Cerebellar cortex (tissue), 1 donor: ENCODE data around the gene DLG2.
"Not testable (repeated sequence)": the region's sequence is repeated elsewhere in the genome, so short reads cannot be mapped to it uniquely, and the experiment has no call there.

Experiments used
- DNase-seq: peaks from one replicate; pipeline ENCODE4 v3.0.0-alpha.2; 2015; ENCODE audit warnings: low spot score

DLG2 gene

GRCh38 chr11:84836371-84836770 lies 790.8 kb downstream of the DLG2 start:
- no peak for DNase-seq

GRCh38 chr11:84833488-84834088 lies 793.6 kb downstream of the DLG2 start:
- no peak for DNase-seq

GRCh38 chr11:84830372-84830771 lies 796.8 kb downstream of the DLG2 start:
- peak; percentile 46 for DNase-seq

- DNase-seq, result peak; percentile 41
These were observed 798.0 kb downstream of the DLG2 start for GRCh38 chr11:84829162-84829561.

- DNase-seq, result no peak
These were observed 798.5 kb downstream of the DLG2 start for GRCh38 chr11:84828616-84829015.

DNA sequence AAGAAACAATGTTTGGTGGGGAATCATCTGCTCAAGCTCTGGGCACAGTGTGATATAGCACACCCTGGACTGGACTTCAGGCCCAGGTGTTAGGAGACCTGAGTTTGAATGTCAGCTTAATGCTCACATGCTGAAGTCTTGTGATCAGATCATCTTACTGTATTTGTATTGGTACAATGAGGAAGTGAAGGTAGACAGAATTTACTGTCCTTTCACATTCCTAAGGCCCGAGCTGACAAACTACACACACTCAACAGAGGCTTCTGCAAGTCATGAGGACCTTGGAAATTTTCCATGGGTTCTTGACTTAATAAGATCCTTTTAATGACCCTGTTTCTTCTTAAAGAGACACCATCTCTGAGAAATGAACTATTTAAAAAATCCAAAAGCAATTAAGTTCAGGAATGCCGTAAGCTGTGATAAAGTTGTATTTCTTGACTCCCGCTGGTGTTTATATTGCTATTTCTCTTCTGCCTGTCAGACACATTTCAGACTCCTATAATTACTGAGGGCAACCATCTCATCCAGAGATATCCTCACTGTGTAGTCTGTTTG lies 802.0 kb downstream of the DLG2 start:
- DNase-seq, result peak; percentile 92

GRCh38 chr11:84824624-84825023 lies 802.5 kb downstream of the DLG2 start:
- peak; percentile 72 for DNase-seq

DNA sequence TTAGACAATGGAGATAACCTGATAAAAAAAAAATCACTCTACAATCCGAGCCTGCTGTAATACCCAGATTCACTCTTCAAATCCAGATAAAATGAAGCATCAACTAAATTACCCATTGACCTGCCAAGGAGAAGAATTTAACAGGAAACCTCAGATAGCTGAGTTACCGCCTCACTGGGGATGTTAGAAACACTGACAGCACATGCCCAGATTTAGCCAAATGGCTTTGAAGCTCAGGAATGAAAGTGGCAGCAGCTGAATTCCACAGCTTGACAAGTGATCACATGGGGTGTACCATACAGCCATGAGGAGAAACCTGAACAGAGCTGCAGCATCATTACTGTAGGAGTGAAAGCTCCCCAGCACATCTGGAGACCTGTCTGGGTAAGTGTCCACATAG lies 807.6 kb downstream of the DLG2 start:
- DNase-seq, result no peak

- DNase-seq, result no peak
These were observed 808.0 kb downstream of the DLG2 start for GRCh38 chr11:84819128-84819527.

DNA sequence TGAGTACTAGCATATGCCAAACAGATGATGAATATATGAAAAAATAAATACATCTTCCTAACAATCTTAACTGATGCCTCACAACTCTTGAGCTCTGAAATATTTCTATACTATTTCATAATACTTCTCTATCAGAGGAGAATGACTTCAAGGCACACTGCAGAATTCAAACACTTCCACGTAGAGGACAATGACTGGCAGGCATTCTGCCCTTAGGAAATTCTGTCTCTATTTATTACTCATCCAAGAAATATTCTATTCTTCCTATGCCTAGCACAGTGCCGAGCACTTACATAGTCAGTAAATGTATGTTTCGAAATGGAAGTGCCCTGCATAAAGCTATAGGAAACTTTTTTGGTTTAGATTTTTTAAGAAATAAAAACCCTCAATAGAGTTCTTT lies 809.1 kb downstream of the DLG2 start:
- DNase-seq, result no peak

DNA sequence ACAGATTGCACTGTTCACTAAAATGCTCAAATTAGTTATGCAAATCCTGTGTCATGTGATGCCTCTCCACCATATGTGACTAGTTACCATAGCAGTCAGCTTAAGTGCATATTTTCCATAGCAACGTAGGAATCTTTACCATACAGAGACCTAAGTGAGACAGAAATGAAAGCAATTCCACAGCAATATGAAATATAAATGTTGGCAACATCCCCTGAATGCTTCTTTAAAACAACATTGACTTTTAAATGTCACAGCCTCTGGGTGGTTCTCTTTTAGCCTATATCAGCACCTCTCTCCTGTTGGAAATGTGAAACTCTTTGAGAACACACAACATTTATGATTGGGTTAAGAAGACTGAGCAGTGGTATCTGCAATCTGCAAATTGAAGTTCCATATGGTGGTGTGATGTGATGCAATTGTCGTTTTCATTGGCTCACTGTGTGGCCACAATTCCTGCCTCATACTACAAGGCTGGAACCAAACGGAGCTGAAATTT lies 814.6 kb downstream of the DLG2 start:
- DNase-seq, result no peak

DNA sequence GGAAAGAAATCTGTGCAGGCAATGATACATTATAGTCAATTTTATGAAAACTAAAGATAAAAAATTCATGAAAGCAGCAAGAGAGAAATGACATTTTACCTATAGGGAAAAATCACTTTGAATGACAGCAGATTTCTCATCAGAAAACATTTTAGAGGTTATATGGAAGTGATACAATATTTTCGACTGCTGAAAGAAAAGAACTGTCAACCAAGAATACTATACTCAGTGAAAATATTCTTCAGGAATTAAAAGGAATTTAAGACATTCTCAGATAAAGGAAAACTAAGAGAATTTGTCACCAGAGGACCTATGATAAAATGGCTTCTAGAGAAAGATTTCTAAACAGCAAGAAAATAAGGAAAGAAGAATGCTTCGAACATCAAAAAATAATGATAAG lies 820.8 kb downstream of the DLG2 start:
- DNase-seq, result no peak

DNA sequence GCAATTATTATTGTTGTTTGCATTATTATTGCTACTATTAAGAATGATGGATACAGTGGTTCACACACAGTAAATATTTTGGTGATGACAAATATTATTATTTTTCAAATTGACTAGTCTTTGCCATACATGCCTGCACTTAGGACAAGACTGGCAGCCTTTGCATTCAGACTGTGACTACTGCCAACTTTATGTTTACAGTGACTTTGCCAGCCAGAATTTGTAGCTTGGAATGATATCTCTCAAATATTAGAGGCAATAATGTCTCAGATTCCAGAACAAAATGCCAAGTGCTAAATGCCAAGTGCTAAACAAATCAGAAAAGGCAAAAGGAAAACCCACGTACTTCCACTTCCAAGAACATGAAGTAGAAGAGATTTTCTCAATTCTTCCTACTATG lies 823.1 kb downstream of the DLG2 start:
- DNase-seq, result no peak

- DNase-seq, result peak; percentile 41
These were observed 826.3 kb downstream of the DLG2 start for GRCh38 chr11:84800755-84801346.

- DNase-seq, result no peak
These were observed 828.0 kb downstream of the DLG2 start for GRCh38 chr11:84799112-84799511.

GRCh38 chr11:84795698-84796097 lies 831.4 kb downstream of the DLG2 start:
- DNase-seq, result no peak

DNA sequence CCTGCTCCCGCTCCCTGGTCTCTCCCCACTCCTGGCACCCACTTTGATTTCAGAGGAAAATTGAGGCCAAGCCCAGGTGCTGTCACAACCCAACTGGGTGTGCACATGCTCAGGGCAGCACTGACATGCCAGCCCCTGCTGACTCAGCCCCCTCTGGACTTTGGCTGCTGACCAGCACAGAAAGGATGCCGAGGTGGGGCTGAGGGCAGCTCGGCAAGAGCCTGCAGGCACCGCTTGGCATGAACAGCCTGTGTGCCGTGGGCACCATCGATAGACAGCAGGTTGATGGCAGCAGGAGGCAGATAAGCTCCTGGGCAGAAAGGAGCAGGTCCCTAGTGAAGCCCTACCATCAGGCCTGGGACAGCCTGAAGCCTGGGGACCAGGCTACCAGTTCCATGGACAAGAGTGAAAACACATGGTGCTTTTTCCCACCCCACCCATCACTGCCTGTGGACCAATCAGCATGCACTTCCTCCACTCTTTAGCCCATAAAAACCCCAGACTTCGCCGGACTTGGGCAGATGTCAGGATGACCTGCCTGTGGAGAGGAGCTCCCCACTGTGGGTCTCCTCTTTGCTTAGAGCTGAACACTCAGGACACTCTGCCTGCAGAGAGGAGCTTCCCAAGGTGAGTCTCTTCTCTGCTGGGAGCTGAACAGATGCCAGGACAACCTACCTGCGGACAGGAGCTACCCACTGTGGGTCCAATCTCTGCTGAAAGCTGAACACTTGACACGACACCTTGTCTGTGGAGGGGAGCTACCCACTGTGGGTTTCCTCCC lies 832.3 kb downstream of the DLG2 start:
- no peak for DNase-seq

DNA sequence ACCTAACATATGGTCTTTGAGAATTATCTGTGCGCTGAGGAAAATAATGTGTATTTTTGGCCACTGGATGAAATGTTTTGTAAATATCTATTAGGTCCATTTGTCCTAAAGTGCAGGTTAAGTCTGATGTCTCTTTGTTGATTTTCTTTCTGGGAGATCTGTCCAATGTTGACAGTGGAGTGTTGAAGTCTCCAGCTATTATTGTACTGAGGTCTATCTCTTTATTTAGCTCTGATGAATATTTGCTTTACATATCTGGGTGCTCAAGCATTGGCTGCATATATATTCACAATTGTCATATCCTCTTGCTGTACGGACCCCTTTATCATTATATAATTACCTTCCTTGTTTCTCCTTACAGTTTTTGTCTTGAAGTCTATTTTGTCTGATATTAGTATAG lies 833.8 kb downstream of the DLG2 start:
- no peak for DNase-seq

GRCh38 chr11:84790849-84791427 lies 836.2 kb downstream of the DLG2 start:
- no peak for DNase-seq

GRCh38 chr11:84788220-84788619 lies 838.9 kb downstream of the DLG2 start:
- no peak for DNase-seq

GRCh38 chr11:84784158-84784557 lies 843.0 kb downstream of the DLG2 start:
- DNase-seq, result not testable (repeated sequence)

DNA sequence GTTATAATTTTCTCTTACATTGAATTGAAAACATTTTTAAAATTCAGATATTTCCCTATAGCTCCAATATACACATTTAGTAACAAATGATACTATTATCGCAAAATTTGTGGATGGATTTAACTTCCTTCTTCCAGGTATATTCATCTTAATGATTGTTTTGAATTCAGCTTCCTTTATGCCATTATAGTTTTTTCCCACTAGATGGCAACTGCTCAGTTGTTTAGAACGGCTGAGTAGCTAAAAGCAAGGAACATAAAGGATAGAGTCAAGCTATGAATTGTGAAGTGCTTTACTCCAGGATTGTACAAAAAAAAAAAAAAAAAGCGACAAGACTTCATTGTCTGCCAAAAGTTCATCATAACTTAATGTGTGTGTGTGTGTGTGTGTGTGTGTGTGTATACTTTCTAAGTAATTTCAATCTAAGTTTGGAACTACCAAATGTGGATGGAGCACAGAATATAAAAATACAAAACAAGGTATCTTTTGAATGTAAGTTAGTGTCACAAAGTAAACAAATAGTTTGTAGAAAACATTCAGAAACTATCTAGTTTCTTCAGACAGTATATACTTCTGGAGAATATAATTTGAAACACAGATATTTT lies 846.4 kb downstream of the DLG2 start:
- DNase-seq, result peak; percentile 64
